GM19035 (cell line): ENCODE results near the gene CHKA.

Source experiments
- ATAC-seq: cut with Tn5 transposase; IDR thresholded peaks from one replicate; pipeline ENCODE4 v1.9.1; 2021; ENCODE audit not compliant: unreplicated experiment

CHKA gene

GRCh38 chr11:68121067-68121899 is at the start of gene CHKA:
Gene CHKA, minus strand, starts transcription at chr11:68121388. Its CDS starts 211 bp downstream, at chr11:68121177.
- peak; percentile 85 for ATAC-seq

- no peak for ATAC-seq
Measured at GRCh38 chr11:68169442-68169841, 48.3 kb upstream of the CHKA start.

- no peak for ATAC-seq
Measured at GRCh38 chr11:68168694-68169093, 47.5 kb upstream of the CHKA start.

GRCh38 chr11:68167474-68167873 is 46.3 kb upstream of the CHKA start:
- ATAC-seq = no peak

GRCh38 chr11:68166969-68167368 is 45.8 kb upstream of the CHKA start:
- ATAC-seq = no peak

- ATAC-seq = no peak
Measured at GRCh38 chr11:68165601-68166000, 44.4 kb upstream of the CHKA start.

- ATAC-seq = no peak
Measured at GRCh38 chr11:68164437-68164836, 43.2 kb upstream of the CHKA start.

GRCh38 chr11:68163691-68164090 is 42.5 kb upstream of the CHKA start:
- no peak for ATAC-seq

GRCh38 chr11:68160100-68160695 is 39.0 kb upstream of the CHKA start:
- ATAC-seq = no peak

GRCh38 chr11:68159665-68160064 is 38.5 kb upstream of the CHKA start:
- no peak for ATAC-seq

- ATAC-seq = no peak
Measured at GRCh38 chr11:68159161-68159560, 38.0 kb upstream of the CHKA start.

GRCh38 chr11:68158580-68158979 is 37.4 kb upstream of the CHKA start:
- no peak for ATAC-seq

GRCh38 chr11:68153742-68154141 is 32.6 kb upstream of the CHKA start:
- ATAC-seq = no peak

GRCh38 chr11:68150037-68150436 is 28.8 kb upstream of the CHKA start:
- no peak for ATAC-seq

GRCh38 chr11:68149417-68149816 is 28.2 kb upstream of the CHKA start:
- ATAC-seq = no peak

- no peak for ATAC-seq
Measured at GRCh38 chr11:68148879-68149278, 27.7 kb upstream of the CHKA start.

GRCh38 chr11:68148071-68148805 is 27.1 kb upstream of the CHKA start:
- no peak for ATAC-seq

GRCh38 chr11:68146704-68147474 is 25.7 kb upstream of the CHKA start:
- ATAC-seq = no peak

GRCh38 chr11:68146010-68146540 is 24.9 kb upstream of the CHKA start:
- ATAC-seq = no peak

- no peak for ATAC-seq
Measured at GRCh38 chr11:68145120-68145866, 24.1 kb upstream of the CHKA start.
